ENCODE data around the gene GRID2.

GRID2 gene

GRCh38 chr4:92307181-92307580 is 3.4 kb downstream of the GRID2 start:
- ATAC-seq = no peak
- TF ChIP-seq ZNF8 (CRISPR knock-in tag; IDR thresholded peaks at IDR 0.05) (no peak), TCF4 (CRISPR knock-in tag; IDR thresholded peaks at IDR 0.05; ENCODE audit: borderline replicate concordance) (no peak), ZC3H10 (CRISPR knock-in tag; IDR thresholded peaks at IDR 0.05) (no peak), PATZ1 (CRISPR knock-in tag; IDR thresholded peaks at IDR 0.05; ENCODE audit: borderline replicate concordance) (no peak), CSDC2 (CRISPR knock-in tag; IDR thresholded peaks at IDR 0.05) (no peak), ZNF70 (CRISPR knock-in tag; IDR thresholded peaks at IDR 0.05) (no peak), TOX (CRISPR knock-in tag; IDR thresholded peaks at IDR 0.05; ENCODE audit: borderline replicate concordance) (no peak), TSHZ2 (CRISPR knock-in tag; IDR thresholded peaks at IDR 0.05) (no peak), ZNF565 (CRISPR knock-in tag; conservative IDR thresholded peaks at IDR 0.05; ENCODE audit: low read depth) (no peak), GLIS3 (CRISPR knock-in tag; IDR thresholded peaks at IDR 0.05) (no peak), CSRNP3 (CRISPR knock-in tag; IDR thresholded peaks at IDR 0.05) (no peak), ZFP30 (CRISPR knock-in tag; IDR thresholded peaks at IDR 0.05) (no peak)

GRCh38 chr4:92307866-92308265 is 4.1 kb downstream of the GRID2 start:
- TF ChIP-seq ZNF565 (CRISPR knock-in tag; conservative IDR thresholded peaks at IDR 0.05; ENCODE audit: low read depth) (no peak), TOX (CRISPR knock-in tag; IDR thresholded peaks at IDR 0.05; ENCODE audit: borderline replicate concordance) (no peak), OSR1 (CRISPR knock-in tag; IDR thresholded peaks at IDR 0.05) (no peak), SNAI2 (CRISPR knock-in tag; IDR thresholded peaks at IDR 0.05) (no peak), ESRRG (CRISPR knock-in tag; IDR thresholded peaks at IDR 0.05) (no peak), TSHZ2 (CRISPR knock-in tag; IDR thresholded peaks at IDR 0.05) (no peak), PPARA (CRISPR knock-in tag; IDR thresholded peaks at IDR 0.05; ENCODE audit: borderline replicate concordance) (no peak)
- ATAC-seq = no peak

- no peak for ATAC-seq
- TF ChIP-seq TCF4 (CRISPR knock-in tag; IDR thresholded peaks at IDR 0.05; ENCODE audit: borderline replicate concordance) (no peak), ZFP30 (CRISPR knock-in tag; IDR thresholded peaks at IDR 0.05) (no peak), TSHZ2 (CRISPR knock-in tag; IDR thresholded peaks at IDR 0.05) (no peak), BACH2 (CRISPR knock-in tag; IDR thresholded peaks at IDR 0.05; ENCODE audit: borderline replicate concordance) (no peak), CSRNP3 (CRISPR knock-in tag; IDR thresholded peaks at IDR 0.05) (no peak), ZFP3 (CRISPR knock-in tag; IDR thresholded peaks at IDR 0.05) (no peak), OSR1 (CRISPR knock-in tag; IDR thresholded peaks at IDR 0.05) (no peak), TOX (CRISPR knock-in tag; IDR thresholded peaks at IDR 0.05; ENCODE audit: borderline replicate concordance) (no peak), ESRRG (CRISPR knock-in tag; IDR thresholded peaks at IDR 0.05) (no peak), CSDC2 (CRISPR knock-in tag; IDR thresholded peaks at IDR 0.05) (no peak), POU6F1 (CRISPR knock-in tag; IDR thresholded peaks at IDR 0.05; ENCODE audit: borderline replicate concordance, low read depth) (no peak), ISL1 (CRISPR knock-in tag; IDR thresholded peaks at IDR 0.05) (no peak)
Observed at GRCh38 chr4:92317047-92317446, 13.3 kb downstream of the GRID2 start.

Measured in SK-N-SH treated with all-trans-retinoic acid at 6 μM for 48 hours (cell line).